Measurements from ENCODE around the gene HBS1L.

GRCh38 chr6:135033238-135033637 lies 21.4 kb downstream of the HBS1L start:
- TF ChIP-seq CTCF (IDR thresholded peaks at IDR 0.05; ENCODE audit: poor library complexity) (no peak), EZH2 (IDR thresholded peaks at IDR 0.05; ENCODE audit: borderline replicate concordance) (no peak), EZH2phosphoT487 (IDR thresholded peaks at IDR 0.05; ENCODE audit: low read depth, severe bottlenecking, unreplicated experiment) (no peak)

Measured in hepatocyte (in vitro differentiated cells).